Measurements from ENCODE around the gene PHLPP1. TPM values are rescaled to one million over a fixed set of nuclear protein-coding genes. Genes with fewer than 3 reads are reported as not detected.

The PHLPP1 gene
- total RNA-seq, 3 donors from 2014 or later, result 9.8 to 19.9 (median 15.4) TPM

DNA sequence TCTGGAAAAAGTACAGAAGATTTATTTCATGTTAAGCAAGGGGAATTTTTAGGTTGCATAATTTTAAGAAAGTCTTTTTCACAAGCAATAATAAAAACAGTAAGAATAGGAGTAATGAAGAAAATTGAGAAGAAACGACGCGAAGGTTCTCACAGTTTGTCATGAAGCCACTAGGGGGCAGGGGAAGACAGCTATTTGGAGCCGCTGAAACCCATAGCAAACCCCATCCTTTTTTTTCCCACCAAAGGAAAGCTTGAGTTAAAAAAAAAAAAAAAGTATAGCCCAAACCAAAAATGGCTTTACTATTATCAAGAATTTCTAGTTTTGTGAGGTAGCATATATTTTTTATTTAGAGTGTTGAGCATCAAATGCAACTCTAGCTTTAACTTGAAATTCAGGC, 300.9 kb downstream of the PHLPP1 start:
- H3K27me3 ChIP-seq, result no peaks in the 10 kb centered on the region
- no peaks in the 10 kb centered on the region for H3K4me1 ChIP-seq
- intact Hi-C loops (cut with DNase I; ENCODE audit: low total_unique reads), result no loop called here
- no peak for TF ChIP-seq POLR2A (IDR thresholded peaks at IDR 0.05)
- no peak for TF ChIP-seq POLR2AphosphoS5 (IDR thresholded peaks at IDR 0.05)
- TF ChIP-seq, protein P1, sequence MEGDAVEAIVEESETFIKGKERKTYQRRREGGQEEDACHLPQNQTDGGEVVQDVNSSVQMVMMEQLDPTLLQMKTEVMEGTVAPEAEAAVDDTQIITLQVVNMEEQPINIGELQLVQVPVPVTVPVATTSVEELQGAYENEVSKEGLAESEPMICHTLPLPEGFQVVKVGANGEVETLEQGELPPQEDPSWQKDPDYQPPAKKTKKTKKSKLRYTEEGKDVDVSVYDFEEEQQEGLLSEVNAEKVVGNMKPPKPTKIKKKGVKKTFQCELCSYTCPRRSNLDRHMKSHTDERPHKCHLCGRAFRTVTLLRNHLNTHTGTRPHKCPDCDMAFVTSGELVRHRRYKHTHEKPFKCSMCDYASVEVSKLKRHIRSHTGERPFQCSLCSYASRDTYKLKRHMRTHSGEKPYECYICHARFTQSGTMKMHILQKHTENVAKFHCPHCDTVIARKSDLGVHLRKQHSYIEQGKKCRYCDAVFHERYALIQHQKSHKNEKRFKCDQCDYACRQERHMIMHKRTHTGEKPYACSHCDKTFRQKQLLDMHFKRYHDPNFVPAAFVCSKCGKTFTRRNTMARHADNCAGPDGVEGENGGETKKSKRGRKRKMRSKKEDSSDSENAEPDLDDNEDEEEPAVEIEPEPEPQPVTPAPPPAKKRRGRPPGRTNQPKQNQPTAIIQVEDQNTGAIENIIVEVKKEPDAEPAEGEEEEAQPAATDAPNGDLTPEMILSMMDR (IDR thresholded peaks at IDR 0.05), result peak; percentile 69 to 86 (median 76)
- peak in 1 of 2 donors; percentile 33 for DNase-seq (ENCODE audit: low spot score in 2 of 2)
- H3K27ac ChIP-seq, result no peak overlapping the region
- H3K36me3 ChIP-seq, result no peaks in the 10 kb centered on the region
- peaks cover 0 to 5% of the 10 kb centered on the region in 2 donors for H3K9me3 ChIP-seq
- H3K4me3 ChIP-seq, result no peak overlapping the region

GRCh38 chr18:63017076-63017475, 301.7 kb downstream of the PHLPP1 start:
- H3K4me1 ChIP-seq, result no peaks in the 10 kb centered on the region
- no peak for DNase-seq (ENCODE audit: low spot score in 2 of 2)
- H3K36me3 ChIP-seq, result no peaks in the 10 kb centered on the region
- intact Hi-C loops (cut with DNase I; ENCODE audit: low total_unique reads), result no loop called here
- no peak overlapping the region for H3K4me3 ChIP-seq
- H3K27me3 ChIP-seq, result no peaks in the 10 kb centered on the region
- TF ChIP-seq POLR2AphosphoS5 (IDR thresholded peaks at IDR 0.05), result no peak
- TF ChIP-seq, protein P1 (IDR thresholded peaks at IDR 0.05), result no peak
- TF ChIP-seq POLR2A (IDR thresholded peaks at IDR 0.05), result no peak
- H3K9me3 ChIP-seq, result peaks cover 0 to 5% of the 10 kb centered on the region in 2 donors
- H3K27ac ChIP-seq, result no peak overlapping the region

- Histone ChIP-seq H3K36me3 (no peaks in the 10 kb centered on the region), H3K27ac (no peak overlapping the region), H3K9me3 (peaks cover 0 to 5% of the 10 kb centered on the region in 2 donors), H3K4me3 (no peak overlapping the region), H3K4me1 (no peaks in the 10 kb centered on the region), H3K27me3 (no peaks in the 10 kb centered on the region)
- intact Hi-C loops (cut with DNase I; ENCODE audit: low total_unique reads), result no loop called here
- no peak for DNase-seq (ENCODE audit: low spot score in 2 of 2)
- TF ChIP-seq, protein P1 (IDR thresholded peaks at IDR 0.05), result no peak
These were observed 302.6 kb downstream of the PHLPP1 start for GRCh38 chr18:63017977-63018376.

GRCh38 chr18:63022429-63023022, 307.2 kb downstream of the PHLPP1 start:
- Histone ChIP-seq H3K27me3 (no peaks in the 10 kb centered on the region), H3K9me3 (peaks cover 0 to 5% of the 10 kb centered on the region in 2 donors), H3K27ac (no peak overlapping the region), H3K4me3 (no peak overlapping the region), H3K4me1 (no peaks in the 10 kb centered on the region), H3K36me3 (no peaks in the 10 kb centered on the region)
- intact Hi-C loops (cut with DNase I; ENCODE audit: low total_unique reads), result no loop called here
- no peak for DNase-seq (ENCODE audit: low spot score in 2 of 2)
- TF ChIP-seq POLR2AphosphoS5 (IDR thresholded peaks at IDR 0.05), result no peak
- TF ChIP-seq POLR2A (IDR thresholded peaks at IDR 0.05), result no peak
- TF ChIP-seq, protein P1 (IDR thresholded peaks at IDR 0.05), result no peak

GRCh38 chr18:63025251-63026090, 310.1 kb downstream of the PHLPP1 start:
- TF ChIP-seq POLR2A (IDR thresholded peaks at IDR 0.05), result no peak
- TF ChIP-seq, protein P1 (IDR thresholded peaks at IDR 0.05), result peak in 2 of 3 donors; percentile 54 to 67
- TF ChIP-seq POLR2AphosphoS5 (IDR thresholded peaks at IDR 0.05), result no peak
- Histone ChIP-seq H3K27me3 (no peaks in the 10 kb centered on the region), H3K36me3 (no peaks in the 10 kb centered on the region), H3K4me3 (no peak overlapping the region), H3K4me1 (no peaks in the 10 kb centered on the region), H3K9me3 (no peaks in the 10 kb centered on the region), H3K27ac (peak overlapping the region in 1 of 2 donors; percentile 61)
- intact Hi-C loops (cut with DNase I; ENCODE audit: low total_unique reads), result no loop called here
- peak; percentile 61 to 89 for DNase-seq (ENCODE audit: low spot score in 2 of 2)
